CD1c-positive myeloid dendritic cell (primary cell): ENCODE data around the gene C1RL.

ENCODE experiments used
- DNase-seq: peaks from one replicate; pipeline ENCODE4 v3.0.0-alpha.2; 2016; ENCODE audit errors: extremely low spot score

The C1RL gene

GRCh38 chr12:7108796-7109571 lies at the start of gene C1RL:
Gene C1RL, minus strand, starts transcription at chr12:7109214. Its CDS starts 34 bp downstream, at chr12:7109180.
- peak; percentile 95 for DNase-seq

- DNase-seq, result no peak
Measured at GRCh38 chr12:7157391-7157790, 48.4 kb upstream of the C1RL start.

- no peak for DNase-seq
Measured at GRCh38 chr12:7156259-7157197, 47.5 kb upstream of the C1RL start.

GRCh38 chr12:7155471-7156034 lies 46.5 kb upstream of the C1RL start:
- DNase-seq, result no peak

GRCh38 chr12:7154901-7155470 lies 46.0 kb upstream of the C1RL start:
- no peak for DNase-seq

GRCh38 chr12:7154042-7154441 lies 45.0 kb upstream of the C1RL start:
- DNase-seq, result no peak

- no peak for DNase-seq
Measured at GRCh38 chr12:7152818-7153217, 43.8 kb upstream of the C1RL start.

GRCh38 chr12:7151532-7151931 lies 42.5 kb upstream of the C1RL start:
- DNase-seq, result no peak

- DNase-seq, result no peak
Measured at GRCh38 chr12:7150841-7151240, 41.8 kb upstream of the C1RL start.

- no peak for DNase-seq
Measured at GRCh38 chr12:7150356-7150755, 41.3 kb upstream of the C1RL start.

- no peak for DNase-seq
Measured at GRCh38 chr12:7146906-7147305, 37.9 kb upstream of the C1RL start.

- no peak for DNase-seq
Measured at GRCh38 chr12:7146228-7146627, 37.2 kb upstream of the C1RL start.

GRCh38 chr12:7145671-7146070 lies 36.7 kb upstream of the C1RL start:
- DNase-seq, result no peak

- peak; percentile 44 for DNase-seq
Measured at GRCh38 chr12:7144414-7145120, 35.6 kb upstream of the C1RL start.

- DNase-seq, result no peak
Measured at GRCh38 chr12:7143564-7143963, 34.5 kb upstream of the C1RL start.

- no peak for DNase-seq
Measured at GRCh38 chr12:7142809-7143465, 33.9 kb upstream of the C1RL start.

- peak; percentile 62 for DNase-seq
Measured at GRCh38 chr12:7142056-7142644, 33.1 kb upstream of the C1RL start.

- no peak for DNase-seq
Measured at GRCh38 chr12:7141351-7142005, 32.5 kb upstream of the C1RL start.

GRCh38 chr12:7139200-7139599 lies 30.2 kb upstream of the C1RL start:
- no peak for DNase-seq

GRCh38 chr12:7137908-7138307 lies 28.9 kb upstream of the C1RL start:
- DNase-seq, result peak; percentile 71
